ENCODE measurements around the gene TAMALIN. TPM values are rescaled to one million over a fixed set of nuclear protein-coding genes. Genes with fewer than 3 reads are reported as not detected.

Gene TAMALIN
- total RNA-seq, 2 experiments from 2014 or later: 495 to 525 TPM

DNA sequence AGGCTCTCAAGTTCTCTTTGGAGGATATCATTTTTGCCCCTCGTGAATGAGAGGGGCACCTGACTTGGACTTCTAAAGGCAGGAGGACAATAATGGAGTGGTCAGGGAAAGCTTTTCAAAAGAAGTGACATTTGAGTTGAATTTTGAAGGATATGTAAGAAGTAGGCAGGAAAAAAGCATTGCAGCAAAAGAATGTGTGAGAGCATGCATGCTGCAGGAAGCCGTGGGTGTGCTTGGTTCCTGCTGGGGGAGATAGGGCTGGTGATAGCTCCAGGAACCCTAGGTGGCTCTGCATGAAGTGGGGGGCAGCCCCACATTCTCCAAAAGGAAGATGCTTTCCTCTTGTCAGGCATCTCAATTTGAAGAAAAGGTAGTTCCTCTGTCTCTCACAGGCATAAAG lies 32.1 kb upstream of the TAMALIN start:
- H3K4me1 ChIP-seq (ENCODE audit: insufficient read depth, low read length): peaks cover 61% of the 10 kb centered on the region
- no peaks in the 10 kb centered on the region for H3K9me3 Mint-ChIP-seq
- intact Hi-C loops (cut with DNase I, micrococcal nuclease): loop anchor here in 1 of 2 experiments (2.0 kb wide), 1 partner anchor 14 kb away; no protein-coding TSS in a partner anchor
- ChIA-PET CTCF (interaction anchor here (0.8 to 1.3 kb wide), 3 partner anchors 16 to 51 kb away, joined by 3 to 5 read pairs (median 4); no protein-coding TSS in a partner anchor), POLR2A (interaction anchor here (1.1 to 2.0 kb wide), 3 partner anchors 17 to 51 kb away, joined by 3 to 5 read pairs (median 4); no protein-coding TSS in a partner anchor)
- H3K27me3 Mint-ChIP-seq: no peaks in the 10 kb centered on the region
- H3K27me3 ChIP-seq (ENCODE audit: control insufficient read depth in 1 of 2, insufficient read depth in 2 of 2, low read length in 2 of 2): no peaks in the 10 kb centered on the region
- peaks cover 76% of the 10 kb centered on the region for H3K4me1 Mint-ChIP-seq (ENCODE audit: low read depth)
- peak in 1 of 14 experiments; percentile 40 for DNase-seq
- no peak for ATAC-seq (ENCODE audit: poor library complexity)
- peaks cover 14% of the 10 kb centered on the region for H3K36me3 ChIP-seq (ENCODE audit: insufficient read depth, low read length)
- no peak overlapping the region for H3K4me3 ChIP-seq (ENCODE audit: low read length)
- no peak for TF ChIP-seq CTCF (IDR thresholded peaks at IDR 0.05)
- peak overlapping the region; percentile 64 for H3K4me3 Mint-ChIP-seq
- no peak overlapping the region for H3K27ac ChIP-seq (ENCODE audit: low read depth in 1 of 2, low read length in 2 of 2)
- H3K36me3 Mint-ChIP-seq (ENCODE audit: low read depth): peaks cover 33% of the 10 kb centered on the region
- H3K9me3 ChIP-seq (ENCODE audit: control insufficient read depth in 1 of 2, insufficient read depth in 1 of 2, low read length in 2 of 2): no peaks in the 10 kb centered on the region
- peak overlapping the region; percentile 67 for H3K27ac Mint-ChIP-seq

GRCh38 chr12:51975196-51975595 lies 31.6 kb upstream of the TAMALIN start:
- no peak overlapping the region for H3K4me3 ChIP-seq (ENCODE audit: low read length)
- Mint-ChIP-seq H3K36me3 (ENCODE audit: low read depth) (peaks cover 37% of the 10 kb centered on the region), H3K27me3 (no peaks in the 10 kb centered on the region), H3K9me3 (no peaks in the 10 kb centered on the region), H3K4me1 (ENCODE audit: low read depth) (peaks cover 76% of the 10 kb centered on the region), H3K4me3 (peak overlapping the region; percentile 64), H3K27ac (peak overlapping the region; percentile 67)
- H3K9me3 ChIP-seq (ENCODE audit: control insufficient read depth in 1 of 2, insufficient read depth in 1 of 2, low read length in 2 of 2): no peaks in the 10 kb centered on the region
- no peak for ATAC-seq (ENCODE audit: poor library complexity)
- peaks cover 14% of the 10 kb centered on the region for H3K36me3 ChIP-seq (ENCODE audit: insufficient read depth, low read length)
- H3K4me1 ChIP-seq (ENCODE audit: insufficient read depth, low read length): peaks cover 57% of the 10 kb centered on the region
- CTCF ChIA-PET: interaction anchor here (0.8 to 1.3 kb wide), 3 partner anchors 17 to 50 kb away, joined by 3 to 5 read pairs (median 4); no protein-coding TSS in a partner anchor
- intact Hi-C loops (cut with DNase I, micrococcal nuclease): loop anchor here in 1 of 2 experiments (2.0 kb wide), 1 partner anchor 14 kb away; no protein-coding TSS in a partner anchor
- no peaks in the 10 kb centered on the region for H3K27me3 ChIP-seq (ENCODE audit: control insufficient read depth in 1 of 2, insufficient read depth in 2 of 2, low read length in 2 of 2)
- no peak overlapping the region for H3K27ac ChIP-seq (ENCODE audit: low read depth in 1 of 2, low read length in 2 of 2)
- no peak for DNase-seq
- no peak for TF ChIP-seq CTCF (IDR thresholded peaks at IDR 0.05)
- POLR2A ChIA-PET: interaction anchor here (1.1 to 2.0 kb wide), 3 partner anchors 17 to 50 kb away, joined by 3 to 5 read pairs (median 4); no protein-coding TSS in a partner anchor

DNA sequence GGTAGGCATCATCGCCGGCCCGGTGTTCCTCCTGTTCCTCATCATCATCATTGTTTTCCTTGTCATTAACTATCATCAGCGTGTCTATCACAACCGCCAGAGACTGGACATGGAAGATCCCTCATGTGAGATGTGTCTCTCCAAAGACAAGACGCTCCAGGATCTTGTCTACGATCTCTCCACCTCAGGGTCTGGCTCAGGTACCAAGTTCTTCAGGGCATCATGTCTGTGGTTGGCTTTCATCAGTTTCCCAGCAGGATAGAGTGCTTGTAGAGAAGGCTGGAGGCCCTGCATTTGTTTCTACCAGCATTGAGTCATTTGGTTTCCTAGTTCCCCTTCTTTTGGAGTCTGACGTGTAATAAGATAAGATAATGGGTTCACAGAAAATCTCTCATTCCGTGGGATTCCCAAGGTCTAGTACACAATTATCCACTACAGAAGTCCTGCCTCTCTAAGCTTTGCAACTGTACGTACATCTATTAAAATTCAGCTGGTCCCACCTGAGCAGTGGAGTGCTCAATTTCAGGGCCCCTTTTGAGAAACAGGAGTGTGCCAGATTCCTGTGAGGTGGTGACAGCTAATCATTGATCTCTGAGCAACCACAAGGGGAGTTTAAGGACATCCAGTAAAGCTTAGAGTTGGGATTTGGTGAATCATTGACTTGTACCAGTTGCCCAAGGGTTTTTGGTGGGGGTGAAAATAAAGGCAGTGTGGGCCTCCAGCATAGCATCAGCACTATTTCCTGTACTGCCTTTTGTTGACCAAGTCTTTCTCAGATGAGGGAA lies 30.2 kb upstream of the TAMALIN start:
- H3K4me1 ChIP-seq (ENCODE audit: insufficient read depth, low read length): peaks cover 54% of the 10 kb centered on the region
- no peak overlapping the region for H3K4me3 ChIP-seq (ENCODE audit: low read length)
- peak in 2 of 14 experiments; percentile 35 to 46 for DNase-seq
- Mint-ChIP-seq H3K4me3 (no peak overlapping the region), H3K9me3 (no peaks in the 10 kb centered on the region), H3K27me3 (no peaks in the 10 kb centered on the region), H3K4me1 (ENCODE audit: low read depth) (peaks cover 69% of the 10 kb centered on the region), H3K27ac (no peak overlapping the region), H3K36me3 (ENCODE audit: low read depth) (peaks cover 44% of the 10 kb centered on the region)
- POLR2A ChIA-PET: interaction anchor here (0.7 to 2.0 kb wide), 2 partner anchors 26 to 640 kb away, joined by 3 to 5 read pairs; no protein-coding TSS in a partner anchor
- no peak for TF ChIP-seq CTCF (IDR thresholded peaks at IDR 0.05)
- no peaks in the 10 kb centered on the region for H3K9me3 ChIP-seq (ENCODE audit: control insufficient read depth in 1 of 2, insufficient read depth in 1 of 2, low read length in 2 of 2)
- no peak for ATAC-seq (ENCODE audit: poor library complexity)
- no peaks in the 10 kb centered on the region for H3K27me3 ChIP-seq (ENCODE audit: control insufficient read depth in 1 of 2, insufficient read depth in 2 of 2, low read length in 2 of 2)
- H3K27ac ChIP-seq (ENCODE audit: low read depth in 1 of 2, low read length in 2 of 2): no peak overlapping the region
- intact Hi-C loops (cut with DNase I, micrococcal nuclease): loop anchor here in 1 of 2 experiments (2.0 kb wide), 1 partner anchor 24 kb away; no protein-coding TSS in a partner anchor
- CTCF ChIA-PET: interaction anchor here (1.0 to 1.1 kb wide), 2 partner anchors 14 to 44 kb away, joined by 4 to 5 read pairs; no protein-coding TSS in a partner anchor
- peaks cover 24% of the 10 kb centered on the region for H3K36me3 ChIP-seq (ENCODE audit: insufficient read depth, low read length)
